H1 (cell line): ENCODE results near the gene MMP24. TPM values are rescaled to one million over a fixed set of nuclear protein-coding genes. Genes with fewer than 3 reads are reported as not detected.
"Not testable (repeated sequence)": the region's sequence is repeated elsewhere in the genome, so short reads cannot be mapped to it uniquely, and the experiment has no call there.

Experiments used
- CTCF ChIA-PET: fragments of 300-600 bp; sonication (Branson Sonifier 250); formaldehyde crosslinking; loops from one replicate; lab custom pipeline; 2021; ENCODE audit not compliant: partially characterized antibody; lab: Charles Lee
- POLR2A ChIA-PET: fragments of 300-600 bp; sonication (Branson Sonifier 250); formaldehyde crosslinking; loops from one replicate; lab custom pipeline; 2021; ENCODE audit warnings: inconsistent platforms; ENCODE audit not compliant: partially characterized antibody; lab: Charles Lee
- DNase-seq, 2 experiments: peaks; one replicate each; pipeline versions ENCODE4 v3.0.0 to v3.0.0-alpha.2; 2010 to 2022; ENCODE audit warnings: low spot score in 2 of 2, low read depth in 1 of 2, mixed read lengths in 1 of 2
- FAIRE-seq: peaks from 2 replicates; lab custom pipeline; 2011; peaks lifted over from hg19 to GRCh38; lab: Jason Lieb, UNC
- H2AFZ ChIP-seq: 2 replicates; pipeline ENCODE4 v1.8.1; 2012; ENCODE audit warnings: low read length, inconsistent platforms
- H2AK5ac ChIP-seq: 2 replicates; pipeline ENCODE4 v1.6.1; 2013; ENCODE audit warnings: low read depth, low read length
- H2BK120ac ChIP-seq: replicated peaks from 2 replicates; pipeline ENCODE3; 2013; ENCODE audit warnings: low read depth, low read length, inconsistent platforms
- H2BK12ac ChIP-seq: 2 replicates; pipeline ENCODE4 v1.6.1; 2013; ENCODE audit warnings: low read depth, low read length
- H2BK15ac ChIP-seq: 2 replicates; pipeline ENCODE4 v1.6.1; 2013; ENCODE audit warnings: low read length
- H2BK20ac ChIP-seq: 2 replicates; pipeline ENCODE4 v1.6.1; 2013; ENCODE audit warnings: low read length
- H2BK5ac ChIP-seq: 2 replicates; pipeline ENCODE4 v1.6.1; 2013; ENCODE audit warnings: low read depth, low read length
- H3K14ac ChIP-seq: 2 replicates; pipeline ENCODE4 v1.6.1; 2013; ENCODE audit warnings: inconsistent platforms; ENCODE audit not compliant: insufficient read length
- H3K18ac ChIP-seq: 2 replicates; pipeline ENCODE4 v1.6.1; 2013; ENCODE audit warnings: low read length; ENCODE audit errors: extremely low read depth
- H3K23ac ChIP-seq: 2 replicates; pipeline ENCODE4 v1.6.1; 2013; ENCODE audit warnings: inconsistent platforms; ENCODE audit not compliant: insufficient read length
- H3K23me2 ChIP-seq: 2 replicates; pipeline ENCODE4 v1.6.1; 2013; ENCODE audit warnings: low read depth, low read length
- H3K27ac ChIP-seq: 2 replicates; pipeline ENCODE4 v1.6.1; 2011; ENCODE audit warnings: low read depth, low read length, inconsistent platforms
- H3K27me3 ChIP-seq, 4 experiments: replicated peaks in 1 of 4; 1 replicate in 1 of 4; 2 replicates in 3 of 4; pipeline versions ENCODE4 v1.6.1 to v1.8.1; 2011 to 2013; ENCODE audit warnings: low read length in 3 of 4, mild to moderate bottlenecking in 3 of 4, inconsistent platforms in 2 of 4, mixed read lengths in 2 of 4, moderate library complexity in 1 of 4; ENCODE audit not compliant: control insufficient read depth in 3 of 4, insufficient read depth in 3 of 4; ENCODE audit errors: extremely low read depth in 1 of 4
- H3K36me3 ChIP-seq, 4 experiments: 2 replicates each; pipeline versions ENCODE4 v1.6.1 to v1.8.1; 2011 to 2013; ENCODE audit warnings: mild to moderate bottlenecking in 4 of 4, low read length in 3 of 4, moderate library complexity in 2 of 4, control low read depth in 1 of 4, inconsistent platforms in 1 of 4; ENCODE audit not compliant: insufficient read depth in 4 of 4, control insufficient read depth in 2 of 4
- H3K4ac ChIP-seq: replicated peaks from 2 replicates; pipeline ENCODE3; 2013; ENCODE audit warnings: low read length, low read depth, mixed read lengths, inconsistent platforms; ENCODE audit not compliant: insufficient read length
- H3K4me1 ChIP-seq, 4 experiments: replicated peaks in 1 of 4; 1 replicate in 1 of 4; 2 replicates in 3 of 4; pipeline versions ENCODE4 v1.6.1 to v1.8.1; 2011 to 2013; ENCODE audit warnings: low read length in 3 of 4, inconsistent platforms in 2 of 4, mixed read lengths in 1 of 4; ENCODE audit not compliant: insufficient read depth in 4 of 4, control insufficient read depth in 3 of 4
- H3K4me2 ChIP-seq, 2 experiments: 2 replicates each; pipeline versions ENCODE4 v1.6.1 to v1.8.1; 2011 to 2013; ENCODE audit warnings: low read depth in 2 of 2, low read length in 2 of 2, control low read depth in 1 of 2, inconsistent platforms in 1 of 2, mild to moderate bottlenecking in 1 of 2; ENCODE audit not compliant: insufficient read depth in 1 of 2
- H3K4me3 ChIP-seq, 4 experiments: fragments of 200-600, 300-600 bp in 1 of 4; sonication (generic), shearing (Covaris generic), sonication (Bioruptor Twin) in 1 of 4; 2 replicates each; pipeline versions ENCODE4 v1.5.1 to v1.8.1; 2011 to 2016; ENCODE audit warnings: low read length in 4 of 4, low read depth in 3 of 4, control low read depth in 2 of 4, inconsistent platforms in 2 of 4, mild to moderate bottlenecking in 2 of 4, mixed read lengths in 1 of 4, moderate library complexity in 1 of 4; ENCODE audit not compliant: insufficient read depth in 2 of 4; ENCODE audit errors: extremely low read depth in 1 of 4
- H3K56ac ChIP-seq: replicated peaks from 2 replicates; pipeline ENCODE3; 2013; ENCODE audit warnings: low read depth, mild to moderate bottlenecking, mixed read lengths, low read length, inconsistent platforms; ENCODE audit not compliant: insufficient read length
- H3K79me1 ChIP-seq: 2 replicates; pipeline ENCODE4 v1.6.1; 2013; ENCODE audit warnings: low read depth, low read length, control low read depth
- H3K79me2 ChIP-seq, 2 experiments: 2 replicates each; pipeline versions ENCODE4 v1.6.1 to v1.8.1; 2012 to 2013; ENCODE audit warnings: low read length in 2 of 2, mild to moderate bottlenecking in 2 of 2, inconsistent platforms in 1 of 2; ENCODE audit not compliant: insufficient read depth in 2 of 2, control insufficient read depth in 1 of 2
- H3K9ac ChIP-seq, 4 experiments: replicated peaks in 1 of 4; 1 replicate in 1 of 4; 2 replicates in 3 of 4; pipeline versions ENCODE4 v1.6.1 to v1.8.1; 2011 to 2013; ENCODE audit warnings: low read depth in 3 of 4, low read length in 3 of 4, control low read depth in 2 of 4, mild to moderate bottlenecking in 2 of 4, moderate library complexity in 2 of 4, inconsistent platforms in 1 of 4; ENCODE audit errors: extremely low read depth in 1 of 4
- H3K9me3 ChIP-seq, 2 experiments: 2 replicates each; pipeline versions ENCODE4 v1.6.1 to v1.8.1; 2012 to 2013; ENCODE audit warnings: mild to moderate bottlenecking in 2 of 2, moderate library complexity in 2 of 2, control low read depth in 1 of 2, inconsistent platforms in 1 of 2, low read depth in 1 of 2, low read length in 1 of 2, mixed read lengths in 1 of 2; ENCODE audit not compliant: insufficient read depth in 2 of 2
- H4K20me1 ChIP-seq, 2 experiments: replicated peaks in 1 of 2; 2 replicates each; pipeline versions ENCODE3 to v1.8.1; 2011 to 2013; ENCODE audit warnings: inconsistent platforms in 2 of 2, low read length in 2 of 2, mild to moderate bottlenecking in 1 of 2; ENCODE audit not compliant: insufficient read depth in 2 of 2, control insufficient read depth in 1 of 2
- H4K5ac ChIP-seq: 2 replicates; pipeline ENCODE4 v1.6.1; 2013; ENCODE audit warnings: low read length, low read depth, mixed read lengths, inconsistent platforms; ENCODE audit not compliant: insufficient read length
- H4K8ac ChIP-seq: 2 replicates; pipeline ENCODE4 v1.8.0; 2013; ENCODE audit warnings: mild to moderate bottlenecking, moderate library complexity, low read length, inconsistent platforms; ENCODE audit not compliant: insufficient read depth; ENCODE audit errors: extremely low read depth
- H4K91ac ChIP-seq: replicated peaks from 2 replicates; pipeline ENCODE3; 2013; ENCODE audit warnings: low read length, mixed read lengths, inconsistent platforms; ENCODE audit not compliant: insufficient read length
- WGBS, 2 experiments: shearing (Covaris generic) in 1 of 2; methylation state at CpG; one replicate each; pipeline versions ENCODE4 v1.1.6 to v1.1.7; 2013 to 2015; ENCODE audit warnings: low lambda C conversion rate in 2 of 2, mixed read lengths in 2 of 2, inconsistent platforms in 1 of 2, low coverage in 1 of 2, missing lambda C conversion rate in 1 of 2; ENCODE audit not compliant: insufficient replicate concordance in 2 of 2, insufficient coverage in 1 of 2, insufficient read length in 1 of 2; ENCODE audit errors: extremely low coverage in 1 of 2, missing lambda C conversion rate in 1 of 2; 5-methylcytosine and 5-hydroxymethylcytosine counted together
- polyA plus RNA-seq, 7 experiments: library from polyadenylated mRNA; depleted of rRNA in 3 of 7; stranded (reverse) in 5 of 7; unstranded in 2 of 7; fragments of >200 nt in 5 of 7; fragments of 200-250 nt in 2 of 7; gene quantifications; 1 replicate in 5 of 7; 2 replicates in 1 of 7; 4 replicates in 1 of 7; pipeline versions ENCODE4 v1.2.1 to v1.2.3, GENCODE V29; 2011 to 2013; ENCODE audit warnings: missing spikeins in 2 of 7, mixed read lengths in 2 of 7
- total RNA-seq: library from RNA; stranded (reverse); fragmentation: NEBNext Ultra II Directional; extraction: Animal tissue kit (Norgen Biotek cat#: 25700); gene quantifications from 2 replicates; pipeline ENCODE4 v1.2.1, GENCODE V29; 2021

The MMP24 gene
- total and polyA plus RNA-seq, 2 of the 8 experiments (the other 6 are each of a cell fraction or from before 2014, with no cell fraction given) = 18.8 to 21.4 TPM

DNA sequence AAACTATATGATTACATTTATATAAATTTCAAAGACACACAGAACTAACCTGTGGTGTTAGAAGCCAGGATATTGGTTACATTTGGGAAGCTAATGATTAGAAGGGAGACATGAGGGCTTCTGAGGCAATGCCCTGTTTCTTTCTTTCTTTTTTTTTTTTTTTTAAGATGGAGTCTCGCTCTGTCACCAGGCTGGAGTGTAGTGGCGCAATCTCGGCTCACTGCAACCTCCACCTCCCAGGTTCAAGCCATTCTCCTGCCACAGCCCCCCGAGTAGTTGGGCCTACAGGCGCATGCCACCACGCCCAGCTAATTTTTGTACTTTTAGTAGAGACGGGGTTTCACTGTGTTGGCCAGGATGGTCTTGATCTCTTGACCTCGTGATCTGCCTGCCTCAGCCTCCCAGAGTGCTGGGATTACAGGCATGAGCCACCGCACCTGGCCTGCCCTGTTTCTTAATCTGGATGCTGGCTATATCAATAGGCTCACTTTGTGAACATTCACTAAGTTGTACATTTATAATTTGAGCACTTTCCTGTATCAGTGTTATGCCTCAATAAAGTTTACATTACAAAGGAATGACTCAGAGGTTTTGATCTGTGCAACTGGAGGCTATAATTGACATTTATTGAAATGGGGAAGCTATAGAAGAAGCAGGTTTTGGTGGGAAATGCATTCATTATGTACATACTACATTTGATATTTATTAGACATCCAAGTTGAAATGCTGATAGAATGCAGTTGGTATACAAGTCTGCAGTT, 33.3 kb upstream of the MMP24 start:
- H2BK120ac ChIP-seq, H2BK12ac ChIP-seq, H2BK15ac ChIP-seq, H3K18ac ChIP-seq, H3K27ac ChIP-seq, POLR2A ChIA-PET, H3K14ac ChIP-seq, H3K27me3 ChIP-seq, H3K23ac ChIP-seq, H3K36me3 ChIP-seq, DNase-seq, H4K91ac ChIP-seq, H3K4me3 ChIP-seq, H4K8ac ChIP-seq, H3K56ac ChIP-seq, H4K5ac ChIP-seq, H3K9ac ChIP-seq, H3K4me2 ChIP-seq, H4K20me1 ChIP-seq, H2AFZ ChIP-seq, H3K4me1 ChIP-seq, H3K79me2 ChIP-seq, H3K23me2 ChIP-seq, H2BK20ac ChIP-seq, FAIRE-seq, H3K4ac ChIP-seq, H2AK5ac ChIP-seq, H2BK5ac ChIP-seq, H3K79me1 ChIP-seq: not testable (repeated sequence)
- CTCF ChIA-PET = interaction anchor here (0.6 to 3.4 kb wide), 7 partner anchors 9 to 65 kb away, joined by 3 to 22 read pairs (median 3); no protein-coding TSS in a partner anchor
- peaks cover 5 to 11% of the 10 kb centered on the region in 2 experiments; a peak in 2 of 4 replicates for H3K9me3 ChIP-seq
- WGBS, 2 experiments = 90% methylated on average over 9 of the region's 9 CpGs; no CpG with 5 or more reads in 1 of the 2 experiments
